ENCODE results near the gene GALNT15.

- TF ChIP-seq CTCF (IDR thresholded peaks at IDR 0.05; ENCODE audit: low read length): no peak
- no peak for TF ChIP-seq EZH2 (IDR thresholded peaks at IDR 0.05; ENCODE audit: borderline replicate concordance, low read length)
Observed at GRCh38 chr3:16211176-16211904, 36.9 kb downstream of the GALNT15 start.
